GM12891 (cell line): ENCODE results near the gene UNC93B1.
"Not testable (repeated sequence)": the region's sequence is repeated elsewhere in the genome, so short reads cannot be mapped to it uniquely, and the experiment has no call there.

Experiments used
- POLR2A ChIP-seq: IDR thresholded peaks from 2 replicates; pipeline ENCODE4 v1.6.1; 2011; ENCODE audit warnings: low read depth, low read length, control low read depth
- POLR2AphosphoS5 ChIP-seq: IDR thresholded peaks from 2 replicates; pipeline ENCODE4 v1.6.1; 2011; ENCODE audit warnings: low read depth, low read length, control low read depth
- TAF1 ChIP-seq: IDR thresholded peaks from 2 replicates; pipeline ENCODE4 v1.6.1; 2011; ENCODE audit warnings: low read depth, low read length, control low read depth

DNA sequence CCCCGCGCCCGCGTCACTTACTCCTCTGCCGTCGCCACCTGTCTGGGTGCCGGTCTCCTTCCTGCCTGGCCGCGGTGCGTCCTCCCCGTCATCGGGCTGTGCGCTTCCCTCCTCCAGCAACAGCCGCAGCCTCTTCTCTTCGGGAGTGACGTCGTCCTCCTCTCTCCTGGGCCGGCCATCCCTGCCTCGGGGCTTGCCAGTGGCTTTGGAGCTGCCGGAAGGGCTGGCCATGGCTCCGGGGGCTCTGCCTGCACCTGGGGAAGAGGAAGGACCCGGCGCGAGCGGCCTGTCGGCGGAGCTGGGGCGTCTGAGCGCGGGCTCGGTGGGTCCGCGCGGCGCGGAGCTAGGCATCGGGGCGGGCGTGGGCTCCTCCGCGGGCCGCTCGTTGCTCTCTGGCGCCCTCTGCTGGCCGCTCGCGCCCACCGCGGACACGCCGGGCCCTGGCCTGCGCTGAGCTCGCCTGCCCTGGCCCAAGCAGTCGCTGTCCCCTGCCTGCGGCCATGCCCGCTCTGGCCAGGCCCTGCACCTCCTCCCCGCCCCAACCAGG, 48.4 kb downstream of the UNC93B1 start:
- not testable (repeated sequence) for TF ChIP-seq POLR2AphosphoS5, POLR2A, TAF1
